ENCODE results near the gene CHD9. TPM values are rescaled to one million over a fixed set of nuclear protein-coding genes. Genes with fewer than 3 reads are reported as not detected.

The CHD9 gene
- total and polyA plus RNA-seq, 9 of the 15 experiments (the other 6 are each of a cell fraction or from before 2014, with no cell fraction given), result 29.0 to 69.3 (median 40.6) TPM

DNA sequence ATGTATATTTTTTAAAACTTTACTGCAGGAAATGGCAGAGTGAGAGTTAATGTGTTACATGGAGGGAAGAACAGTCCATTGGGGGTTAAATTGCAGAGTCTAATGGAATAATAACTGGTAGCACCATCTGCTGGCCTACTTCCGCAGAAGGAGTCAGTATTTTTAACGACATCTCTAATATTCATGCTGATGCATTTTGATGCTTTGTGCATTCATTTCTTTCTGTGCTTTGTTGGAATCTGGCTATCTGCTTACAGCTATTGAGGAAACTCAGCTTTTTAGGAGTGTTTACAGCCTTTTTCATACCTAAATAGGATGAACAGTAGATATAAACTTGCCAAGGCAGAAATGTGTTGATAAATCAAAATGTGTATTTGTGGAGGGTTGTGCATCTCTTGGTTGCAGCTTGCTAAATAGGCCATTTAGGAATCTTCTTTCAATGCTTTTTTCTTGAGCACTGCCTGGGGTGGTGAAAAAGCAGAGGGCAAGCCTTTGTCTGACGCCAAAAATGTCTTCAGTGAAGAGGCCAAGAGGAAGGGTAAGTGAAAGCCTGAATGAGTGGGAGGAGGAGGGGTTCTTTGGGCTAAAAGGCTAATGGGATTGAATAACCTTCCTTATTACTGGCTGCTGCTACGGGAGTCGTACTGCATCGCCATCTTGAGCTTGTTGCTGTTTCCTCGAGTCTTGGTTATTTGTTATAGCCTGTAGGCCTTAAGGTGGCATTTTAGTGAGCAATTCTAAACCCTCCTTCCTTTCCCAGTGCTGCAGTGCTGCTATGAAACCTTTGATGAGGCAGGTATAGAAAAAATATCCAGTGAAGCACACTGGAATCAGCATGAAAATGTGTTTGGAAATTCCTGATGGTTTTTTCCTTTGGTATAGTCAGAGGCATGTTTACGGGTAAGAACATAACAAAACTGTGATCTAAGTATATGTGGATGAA, 153.3 kb downstream of the CHD9 start (continued):
- TF ChIP-seq MNT (conservative IDR thresholded peaks at IDR 0.05) (peak; percentile 18 to 37; a peak in 3 of 4 replicates), FOXJ2 (tag; IDR thresholded peaks at IDR 0.05) (0 out of 2 replicates have a peak, but pooled peaks have one; percentile 29), MYC (IDR thresholded peaks at IDR 0.05; ENCODE audit: low read depth, low read length) (0 out of 2 replicates have a peak, but pooled peaks have one; percentile 5), MYC (CRISPR knock-in tag; IDR thresholded peaks at IDR 0.05; ENCODE audit: borderline replicate concordance, low read depth) (no peak), KHSRP (IDR thresholded peaks at IDR 0.05) (no peak), NCOR1 (IDR thresholded peaks at IDR 0.05) (no peak), HDAC8 (tag; IDR thresholded peaks at IDR 0.05) (no peak), DPF2 (IDR thresholded peaks at IDR 0.05) (0 out of 2 replicates have a peak, but pooled peaks have one; percentile 32), ZFX (CRISPR knock-in tag; IDR thresholded peaks at IDR 0.05) (peak; percentile 50), RBM15 (IDR thresholded peaks at IDR 0.05; ENCODE audit: insufficient read depth, low read length) (no peak), MAZ (CRISPR knock-in tag; conservative IDR thresholded peaks at IDR 0.05 in 1 of 2, IDR thresholded peaks at IDR 0.05 in 1 of 2) (peak in 1 of 2 experiments; percentile 51; a peak in 2 of 4 replicates), GATAD2A (IDR thresholded peaks at IDR 0.05) (peak; percentile 13; the same call in 1 of the 2 replicates), ZBTB43 (CRISPR knock-in tag; IDR thresholded peaks at IDR 0.05) (0 out of 2 replicates have a peak, but pooled peaks have one; percentile 33), ZZZ3 (IDR thresholded peaks at IDR 0.05) (no peak), CHCHD3 (CRISPR knock-in tag; IDR thresholded peaks at IDR 0.05) (0 out of 2 replicates have a peak, but pooled peaks have one; percentile 63), ARID3A (IDR thresholded peaks at IDR 0.05; ENCODE audit: borderline replicate concordance, low read depth, low read length) (peak; percentile 94), ZNF551 (CRISPR knock-in tag; IDR thresholded peaks at IDR 0.05) (no peak), GATAD2B (IDR thresholded peaks at IDR 0.05; ENCODE audit: borderline replicate concordance) (peak; percentile 40; the same call in 1 of the 2 replicates)
- TF ChIP-seq, protein P1, sequence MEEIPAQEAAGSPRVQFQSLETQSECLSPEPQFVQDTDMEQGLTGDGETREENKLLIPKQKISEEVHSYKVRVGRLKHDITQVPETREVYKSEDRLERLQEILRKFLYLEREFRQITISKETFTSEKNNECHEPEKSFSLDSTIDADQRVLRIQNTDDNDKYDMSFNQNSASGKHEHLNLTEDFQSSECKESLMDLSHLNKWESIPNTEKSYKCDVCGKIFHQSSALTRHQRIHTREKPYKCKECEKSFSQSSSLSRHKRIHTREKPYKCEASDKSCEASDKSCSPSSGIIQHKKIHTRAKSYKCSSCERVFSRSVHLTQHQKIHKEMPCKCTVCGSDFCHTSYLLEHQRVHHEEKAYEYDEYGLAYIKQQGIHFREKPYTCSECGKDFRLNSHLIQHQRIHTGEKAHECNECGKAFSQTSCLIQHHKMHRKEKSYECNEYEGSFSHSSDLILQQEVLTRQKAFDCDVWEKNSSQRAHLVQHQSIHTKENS (CRISPR knock-in tag; IDR thresholded peaks at IDR 0.05), result no peak
- TF ChIP-seq, protein P2, sequence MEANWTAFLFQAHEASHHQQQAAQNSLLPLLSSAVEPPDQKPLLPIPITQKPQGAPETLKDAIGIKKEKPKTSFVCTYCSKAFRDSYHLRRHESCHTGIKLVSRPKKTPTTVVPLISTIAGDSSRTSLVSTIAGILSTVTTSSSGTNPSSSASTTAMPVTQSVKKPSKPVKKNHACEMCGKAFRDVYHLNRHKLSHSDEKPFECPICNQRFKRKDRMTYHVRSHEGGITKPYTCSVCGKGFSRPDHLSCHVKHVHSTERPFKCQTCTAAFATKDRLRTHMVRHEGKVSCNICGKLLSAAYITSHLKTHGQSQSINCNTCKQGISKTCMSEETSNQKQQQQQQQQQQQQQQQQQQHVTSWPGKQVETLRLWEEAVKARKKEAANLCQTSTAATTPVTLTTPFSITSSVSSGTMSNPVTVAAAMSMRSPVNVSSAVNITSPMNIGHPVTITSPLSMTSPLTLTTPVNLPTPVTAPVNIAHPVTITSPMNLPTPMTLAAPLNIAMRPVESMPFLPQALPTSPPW (CRISPR knock-in tag; IDR thresholded peaks at IDR 0.05), result peak; percentile 93
